Hematopoietic multipotent progenitor cell (in vitro differentiated cells): Measurements from ENCODE around the gene SLC12A7. TPM values are rescaled to one million over a fixed set of nuclear protein-coding genes. Genes with fewer than 3 reads are reported as not detected.
"Not testable (repeated sequence)": the region's sequence is repeated elsewhere in the genome, so short reads cannot be mapped to it uniquely, and the experiment has no call there.

Experiments used
- DNase-seq, 3 donors: peaks; one replicate each; pipeline ENCODE4 v3.0.0-alpha.2; 2011 to 2015; ENCODE audit warnings: low read depth in 2 of 3, low spot score in 2 of 3
- total RNA-seq: library from RNA; depleted of rRNA; stranded (reverse); fragments of >200 nt; gene quantifications from one replicate; pipeline ENCODE4 v1.2.3, GENCODE V29; 2012

The SLC12A7 gene
- total RNA-seq, 1 donor = 96.7 TPM

GRCh38 chr5:1066676-1067075 is 45.2 kb downstream of the SLC12A7 start:
- DNase-seq = no peak

- no peak for DNase-seq
Observed at GRCh38 chr5:1065891-1066650, 45.8 kb downstream of the SLC12A7 start.

GRCh38 chr5:1065143-1065750 is 46.6 kb downstream of the SLC12A7 start:
- no peak for DNase-seq

GRCh38 chr5:1064383-1065142 is 47.3 kb downstream of the SLC12A7 start:
- DNase-seq = no peak

GRCh38 chr5:1063661-1064382 is 48.0 kb downstream of the SLC12A7 start:
- no peak for DNase-seq

GRCh38 chr5:1062761-1063568 is 48.9 kb downstream of the SLC12A7 start:
- DNase-seq = no peak

GRCh38 chr5:1061916-1062315 is 49.9 kb downstream of the SLC12A7 start:
- no peak for DNase-seq

- not testable (repeated sequence) for DNase-seq
Observed at GRCh38 chr5:1061292-1061691, 50.6 kb downstream of the SLC12A7 start.

- no peak for DNase-seq
Observed at GRCh38 chr5:1060535-1060981, 51.3 kb downstream of the SLC12A7 start.

GRCh38 chr5:1059884-1060263 is 52.0 kb downstream of the SLC12A7 start:
- DNase-seq = no peak

- no peak for DNase-seq
Observed at GRCh38 chr5:1058988-1059883, 52.6 kb downstream of the SLC12A7 start.

GRCh38 chr5:1058083-1058945 is 53.5 kb downstream of the SLC12A7 start:
- DNase-seq = no peak

- no peak for DNase-seq
Observed at GRCh38 chr5:1057485-1058082, 54.3 kb downstream of the SLC12A7 start.

- DNase-seq = no peak
Observed at GRCh38 chr5:1056611-1057484, 55.0 kb downstream of the SLC12A7 start.

GRCh38 chr5:1055896-1056610 is 55.8 kb downstream of the SLC12A7 start:
- no peak for DNase-seq
